GM21423 (cell line): ENCODE data around the gene UNC5C.

Experiments used
- ATAC-seq: cut with Tn5 transposase; IDR thresholded peaks from one replicate; pipeline ENCODE4 v1.9.1; 2021; ENCODE audit warnings: mild to moderate bottlenecking, moderate library complexity; ENCODE audit not compliant: unreplicated experiment

Gene UNC5C

GRCh38 chr4:95231681-95232080, 317.1 kb downstream of the UNC5C start:
- ATAC-seq = no peak

DNA sequence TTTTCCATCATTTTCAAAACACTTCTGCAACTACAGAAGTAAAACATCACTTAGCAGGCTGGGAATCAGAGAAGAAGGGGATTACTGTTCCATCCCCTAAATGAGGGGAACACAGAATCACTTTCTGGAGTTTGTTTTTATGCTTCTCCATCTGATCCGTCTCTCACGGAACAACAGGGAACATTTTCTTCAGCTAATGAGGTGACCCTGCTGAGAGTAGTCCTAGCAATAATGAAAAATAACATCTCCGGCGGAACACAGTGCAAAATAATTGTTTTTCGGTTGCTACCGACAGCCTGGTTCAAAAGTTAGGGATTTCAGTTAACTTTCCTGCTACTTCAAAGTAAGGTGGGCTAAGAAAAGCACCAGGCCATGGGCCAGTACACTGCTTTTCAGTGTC, 322.9 kb downstream of the UNC5C start:
- no peak for ATAC-seq

DNA sequence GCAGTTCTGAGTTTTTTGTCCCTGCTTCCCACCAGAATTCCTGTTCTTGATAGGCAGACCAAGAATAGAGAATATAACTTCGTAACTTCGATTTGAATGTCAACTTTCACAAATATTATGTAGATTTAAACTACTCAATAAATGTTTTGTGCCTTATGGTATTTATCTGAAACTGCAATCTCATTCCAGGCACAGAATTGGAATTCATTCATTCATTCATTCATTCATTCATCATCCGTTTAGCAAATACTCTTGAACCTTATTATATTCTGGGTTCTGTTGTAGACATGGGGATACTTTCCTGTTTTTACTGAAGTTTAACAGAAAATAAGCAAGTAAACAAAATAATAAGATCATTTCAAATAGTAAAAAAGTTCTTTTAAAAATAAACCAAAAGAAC, 324.4 kb downstream of the UNC5C start:
- ATAC-seq = no peak

GRCh38 chr4:95220205-95221175, 328.3 kb downstream of the UNC5C start:
- no peak for ATAC-seq

- no peak for ATAC-seq
These were observed 329.7 kb downstream of the UNC5C start for GRCh38 chr4:95219109-95219508.

GRCh38 chr4:95217197-95217596, 331.6 kb downstream of the UNC5C start:
- no peak for ATAC-seq

DNA sequence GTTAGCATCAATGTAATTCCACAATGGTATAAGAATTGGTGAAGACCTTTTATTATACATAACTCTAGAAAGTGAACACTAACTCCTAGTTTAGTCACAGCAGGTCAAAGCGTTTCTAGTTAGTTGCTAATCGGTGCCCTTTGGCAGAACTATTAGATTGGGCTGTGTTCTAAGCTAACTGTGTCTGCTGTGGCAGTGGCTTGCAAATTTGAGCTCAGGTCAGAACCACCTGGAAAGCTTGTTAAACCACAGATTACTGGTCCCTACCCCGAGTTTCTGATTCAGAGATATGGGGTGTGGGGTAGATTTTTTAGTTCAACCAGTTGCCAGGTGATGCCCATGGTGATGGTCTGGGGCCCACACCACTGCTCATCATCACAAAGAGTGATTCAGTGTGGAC, 332.1 kb downstream of the UNC5C start:
- no peak for ATAC-seq

DNA sequence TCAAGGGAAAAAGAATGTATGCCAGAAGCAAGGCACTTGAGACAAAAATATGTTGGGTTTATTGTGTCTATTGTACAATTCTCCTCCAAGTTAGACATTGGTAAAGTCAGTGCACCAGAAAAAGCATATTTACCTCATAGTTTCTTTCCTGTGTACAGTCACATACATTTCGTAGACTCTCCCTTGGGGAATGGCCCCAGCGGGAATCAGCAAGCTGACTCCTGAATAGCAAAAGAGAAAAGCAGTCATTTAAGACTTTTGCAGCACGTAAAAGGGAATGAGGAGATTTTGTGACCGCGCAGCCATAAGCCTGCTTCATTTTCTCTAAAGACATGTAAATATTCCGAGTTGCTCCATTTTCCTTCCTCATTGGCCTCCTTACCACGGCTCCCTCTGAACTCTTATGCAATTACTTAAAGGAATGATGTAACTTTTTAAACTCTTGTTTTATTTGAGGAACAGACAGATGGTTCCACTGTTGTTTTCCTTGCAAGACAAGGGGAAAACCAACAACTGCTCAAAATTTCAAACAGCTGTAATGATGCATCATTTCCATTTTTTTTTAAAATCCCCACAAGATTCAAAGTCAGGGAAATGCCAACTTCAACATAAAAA, 332.7 kb downstream of the UNC5C start:
- no peak for ATAC-seq

- ATAC-seq = no peak
These were observed 333.7 kb downstream of the UNC5C start for GRCh38 chr4:95215043-95215442.

DNA sequence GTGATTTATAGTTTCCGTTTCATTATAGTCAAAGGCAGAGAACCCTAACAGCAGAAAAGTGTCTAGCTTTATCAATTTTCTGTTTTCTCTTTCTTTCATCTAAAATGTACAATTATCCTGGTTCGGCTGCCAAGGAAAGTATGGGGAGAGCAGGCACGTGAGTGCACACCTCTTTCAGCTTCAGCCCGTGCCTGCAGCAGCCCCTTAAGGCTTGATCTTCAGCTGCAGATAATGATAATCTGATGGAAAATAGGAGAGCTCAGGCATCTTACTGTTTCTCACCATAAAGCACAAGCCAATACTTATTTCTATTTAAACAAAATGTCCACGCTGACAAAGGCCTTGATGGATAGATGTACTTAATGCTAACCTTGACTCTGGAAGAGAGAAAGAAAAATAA, 334.4 kb downstream of the UNC5C start:
- ATAC-seq = no peak

DNA sequence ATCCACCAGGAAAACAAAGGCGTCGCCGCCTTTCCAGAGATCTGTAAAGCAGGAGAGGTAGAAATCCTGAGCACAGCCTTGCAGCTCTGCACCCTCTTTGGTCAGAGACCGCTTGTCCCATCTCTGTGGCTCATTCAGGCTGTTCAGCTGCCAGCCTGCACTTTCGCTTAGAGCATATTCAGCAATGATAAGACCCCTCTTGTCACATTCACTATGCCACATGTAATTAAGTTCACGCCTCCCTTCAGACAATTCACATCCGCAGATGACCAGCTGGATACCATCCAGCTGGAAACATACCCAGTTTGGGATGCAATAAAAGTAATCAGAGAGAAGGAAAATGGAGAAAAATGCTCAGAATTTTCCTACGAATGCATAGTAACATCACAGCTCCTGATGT, 335.4 kb downstream of the UNC5C start:
- no peak for ATAC-seq

DNA sequence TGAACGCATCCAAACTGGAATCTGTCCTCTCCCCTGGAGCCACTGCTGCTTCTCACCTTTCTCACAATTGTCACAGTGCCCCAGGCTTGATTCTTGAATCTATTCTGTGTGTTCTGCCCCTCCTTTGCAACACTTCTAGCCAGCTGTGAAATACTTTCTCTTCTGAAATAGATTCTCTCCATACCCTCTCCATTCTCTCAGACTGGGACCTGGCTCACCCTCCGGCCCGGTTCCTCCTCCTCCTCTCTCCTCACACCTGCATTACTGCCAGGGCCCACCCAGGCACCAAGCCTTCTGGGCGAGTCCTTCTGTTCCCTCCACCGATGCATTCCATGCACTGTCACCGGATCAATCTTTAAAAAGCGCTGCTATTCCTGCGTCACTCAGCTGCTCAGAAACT, 336.1 kb downstream of the UNC5C start:
- ATAC-seq = no peak

DNA sequence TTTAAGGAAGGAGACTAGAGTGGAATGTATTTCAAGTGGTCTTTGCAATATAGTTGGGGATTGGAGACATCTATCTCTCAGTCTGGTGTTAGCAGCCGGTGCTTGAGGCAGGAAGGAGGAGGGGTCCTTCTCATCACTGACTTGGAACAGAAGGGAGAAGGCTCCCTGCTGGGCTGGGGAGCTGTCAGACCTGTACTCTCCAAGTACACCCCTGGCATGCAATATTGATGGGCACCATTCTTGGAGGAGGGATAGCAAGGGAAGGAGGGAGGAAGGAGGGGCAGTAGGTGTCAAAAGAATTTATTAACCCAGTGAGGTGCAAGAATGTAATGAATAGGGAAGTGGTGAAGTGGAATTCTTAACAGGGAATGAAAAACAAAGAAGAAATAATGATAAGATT, 338.8 kb downstream of the UNC5C start:
- ATAC-seq = no peak

GRCh38 chr4:95204873-95205272, 343.9 kb downstream of the UNC5C start:
- ATAC-seq = no peak

DNA sequence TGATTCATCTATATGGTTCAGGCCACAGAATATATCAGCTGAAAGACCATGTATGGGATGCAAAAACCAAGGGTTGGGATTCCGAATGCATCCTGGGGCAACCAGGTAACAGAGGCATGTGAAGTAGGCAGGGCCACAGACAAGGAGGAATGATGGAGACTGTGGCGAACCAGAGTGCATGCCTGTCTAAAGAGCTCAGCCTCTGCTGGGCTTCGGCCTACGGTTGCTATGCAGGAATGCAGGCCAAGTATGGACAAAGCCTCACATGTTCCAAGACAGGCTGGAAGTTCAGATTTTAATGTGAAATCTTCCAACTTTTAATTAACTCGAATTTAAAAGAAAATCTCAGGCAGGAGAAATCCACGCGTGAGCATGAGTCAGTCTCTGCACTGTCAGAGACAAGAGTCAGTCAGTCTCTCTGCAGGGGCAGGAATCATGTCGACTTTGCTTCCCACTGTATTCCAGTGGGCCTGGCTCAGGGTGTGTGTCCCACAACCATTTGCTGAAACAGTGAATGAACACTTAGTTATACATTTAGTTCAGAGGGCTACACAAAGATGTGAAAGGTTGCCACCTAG, 344.4 kb downstream of the UNC5C start:
- no peak for ATAC-seq

DNA sequence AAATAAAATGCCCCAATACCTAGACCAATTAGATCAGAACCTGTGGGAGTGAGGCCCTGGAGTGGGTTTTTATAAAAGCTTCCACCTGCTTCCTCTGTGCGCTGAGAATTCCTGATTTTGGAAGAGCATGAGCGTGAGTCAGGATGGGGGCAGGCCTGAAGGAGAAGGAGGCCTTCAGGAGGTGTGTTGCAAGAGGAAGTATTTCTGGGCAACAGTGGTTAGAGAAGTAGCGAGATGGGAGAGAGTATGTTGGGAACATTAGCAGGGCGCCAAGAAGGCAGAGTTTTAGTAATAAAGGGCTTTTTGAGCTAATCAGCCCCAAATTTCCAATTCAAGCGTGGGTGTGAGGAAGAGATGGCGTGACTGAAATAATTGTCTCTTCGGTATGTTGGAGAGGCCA, 349.8 kb downstream of the UNC5C start:
- ATAC-seq = no peak

GRCh38 chr4:95197353-95197752, 351.4 kb downstream of the UNC5C start:
- ATAC-seq = no peak

GRCh38 chr4:95193391-95194224, 355.2 kb downstream of the UNC5C start:
- no peak for ATAC-seq

DNA sequence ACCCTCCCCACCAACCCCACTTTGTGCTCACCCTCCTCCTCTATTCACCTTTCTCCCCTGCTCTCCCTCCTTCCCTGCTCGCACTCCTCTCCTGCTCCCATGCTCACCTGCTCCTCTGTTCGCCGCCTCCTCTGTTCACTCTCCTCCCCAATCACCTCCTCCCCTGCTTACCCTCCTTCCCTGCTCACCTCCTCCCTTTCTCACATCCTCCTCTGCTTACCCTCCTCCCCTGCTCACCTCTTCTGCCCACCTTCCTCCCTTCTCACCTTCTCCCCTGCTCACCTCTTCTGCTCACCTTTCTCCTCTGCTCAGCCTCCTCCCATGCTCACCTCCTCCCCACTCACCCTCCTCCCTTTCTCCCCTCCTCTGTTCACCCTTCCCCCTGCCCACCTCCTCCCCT, 357.2 kb downstream of the UNC5C start:
- ATAC-seq = no peak

- no peak for ATAC-seq
These were observed 357.9 kb downstream of the UNC5C start for GRCh38 chr4:95190751-95191436.
